ENCODE data around the gene CHRDL1.

Gene CHRDL1

DNA sequence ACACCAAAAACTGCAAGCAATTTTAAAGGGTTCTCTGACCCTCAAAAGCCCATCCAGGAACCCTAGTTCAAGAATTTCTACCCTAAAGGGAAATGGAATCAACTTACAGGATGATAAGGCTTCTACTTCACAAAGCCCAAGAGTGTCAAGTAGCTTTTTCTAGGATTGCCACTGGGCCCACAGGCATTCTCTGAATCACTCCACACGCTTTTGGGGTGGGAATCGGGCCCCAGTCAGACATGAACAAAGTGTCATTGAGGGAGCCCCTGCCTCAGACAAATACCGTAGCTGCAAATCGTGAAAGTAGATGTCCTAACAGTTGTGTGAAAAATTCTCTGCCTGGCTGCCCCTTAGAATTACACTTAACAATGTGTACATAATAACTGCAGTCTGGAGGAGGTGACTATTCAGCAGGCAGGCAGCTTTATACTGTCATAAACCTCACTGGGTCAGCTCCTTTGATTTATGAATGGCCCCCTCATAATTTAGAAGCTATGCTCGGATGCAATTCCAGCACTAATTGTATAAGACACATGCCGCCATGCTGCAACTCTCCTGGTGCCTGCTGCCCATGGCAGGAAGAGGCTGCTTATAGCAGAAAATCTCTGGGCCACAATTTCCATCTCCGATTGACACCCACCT is 36.7 kb downstream of the CHRDL1 start:
- Mint-ChIP-seq H3K27me3 (no peaks in the 10 kb centered on the region), H3K4me3 (no peak overlapping the region), H3K36me3 (ENCODE audit: low read depth) (no peaks in the 10 kb centered on the region), H3K9me3 (peaks cover 11% of the 10 kb centered on the region), H3K4me1 (ENCODE audit: low read depth) (no peaks in the 10 kb centered on the region), H3K27ac (no peak overlapping the region)
- intact Hi-C loops (cut with micrococcal nuclease): no loop called here

DNA sequence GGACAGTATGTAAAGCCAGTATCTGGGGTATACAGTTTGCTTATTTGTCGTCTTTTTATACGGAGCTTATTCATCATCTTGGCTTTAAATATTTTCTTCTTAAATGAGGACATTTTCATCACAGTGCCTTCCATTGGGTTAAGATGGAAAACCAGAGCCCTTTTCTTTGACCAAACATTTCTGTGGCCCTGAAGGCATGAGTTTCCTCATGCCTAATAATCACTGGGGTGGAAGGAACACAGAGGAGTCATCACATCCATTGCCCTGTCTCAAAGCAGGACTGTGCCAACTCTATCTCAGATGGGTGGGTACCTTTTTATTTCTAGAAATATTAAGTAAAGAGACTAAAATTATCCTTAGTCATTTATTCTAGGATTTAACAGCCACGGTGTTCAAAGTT is 40.0 kb downstream of the CHRDL1 start:
- H3K36me3 Mint-ChIP-seq (ENCODE audit: low read depth): no peaks in the 10 kb centered on the region
- H3K4me3 Mint-ChIP-seq: no peak overlapping the region
- no peak overlapping the region for H3K27ac Mint-ChIP-seq
- intact Hi-C loops (cut with micrococcal nuclease): no loop called here
- H3K27me3 Mint-ChIP-seq: no peaks in the 10 kb centered on the region
- H3K4me1 Mint-ChIP-seq (ENCODE audit: low read depth): no peaks in the 10 kb centered on the region
- peaks cover 11% of the 10 kb centered on the region for H3K9me3 Mint-ChIP-seq

DNA sequence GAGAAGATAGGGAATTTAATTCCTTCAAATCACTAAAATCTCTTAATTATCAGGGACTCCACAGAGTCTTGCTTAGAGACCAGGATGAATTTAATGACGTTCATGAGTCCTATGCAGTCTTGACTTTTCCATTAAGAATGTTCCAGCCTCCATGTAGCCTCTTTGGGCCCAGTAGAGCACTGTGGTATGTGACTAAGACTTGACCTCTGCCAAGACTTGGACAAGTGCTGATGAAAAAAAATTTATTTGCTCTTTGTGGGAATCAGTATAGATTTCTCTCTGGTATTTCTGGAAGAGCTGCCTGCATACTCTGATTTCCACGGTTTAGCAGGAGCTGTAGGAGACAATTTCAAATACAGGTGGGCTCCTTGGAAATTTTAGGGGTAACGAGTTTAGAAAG is 40.6 kb downstream of the CHRDL1 start:
- H3K9me3 Mint-ChIP-seq: peaks cover 11% of the 10 kb centered on the region
- intact Hi-C loops (cut with micrococcal nuclease): no loop called here
- H3K4me1 Mint-ChIP-seq (ENCODE audit: low read depth): no peaks in the 10 kb centered on the region
- H3K27me3 Mint-ChIP-seq: no peaks in the 10 kb centered on the region
- H3K4me3 Mint-ChIP-seq: no peak overlapping the region
- H3K36me3 Mint-ChIP-seq (ENCODE audit: low read depth): no peaks in the 10 kb centered on the region
- H3K27ac Mint-ChIP-seq: no peak overlapping the region

DNA sequence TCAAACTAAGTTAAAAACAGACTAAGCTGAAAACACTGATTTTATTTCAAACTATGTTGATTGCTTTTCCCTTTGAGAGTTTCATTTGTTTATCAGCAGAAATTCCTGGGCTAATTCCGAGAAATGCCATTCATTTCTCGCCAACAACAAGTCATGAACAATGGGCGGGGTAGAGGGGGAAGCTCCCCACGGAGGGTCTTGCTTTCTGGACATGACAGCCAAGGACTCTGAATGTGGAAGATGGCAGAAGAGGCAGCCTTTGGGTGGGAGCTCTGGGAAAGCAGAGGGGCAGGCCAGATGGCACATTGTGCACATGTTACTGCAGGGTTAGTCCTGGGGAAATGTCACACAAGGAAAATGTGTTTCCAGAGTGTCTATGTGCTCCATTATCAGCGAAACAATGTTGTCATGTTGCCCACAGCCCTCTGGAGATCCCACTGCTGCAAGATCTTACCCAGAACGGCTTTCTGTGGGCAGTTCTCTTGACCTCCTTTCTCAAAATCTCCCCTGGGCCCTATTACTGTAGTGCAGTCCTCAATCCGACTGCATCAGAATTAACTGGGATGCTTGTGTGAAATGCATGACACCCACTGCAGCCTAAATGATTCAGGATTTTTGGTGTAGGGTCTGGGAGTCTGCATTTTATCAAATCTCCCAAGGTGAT is 45.0 kb downstream of the CHRDL1 start:
- Mint-ChIP-seq H3K27ac (no peak overlapping the region), H3K4me1 (ENCODE audit: low read depth) (peaks cover 8% of the 10 kb centered on the region), H3K4me3 (no peak overlapping the region), H3K27me3 (no peaks in the 10 kb centered on the region), H3K9me3 (no peaks in the 10 kb centered on the region), H3K36me3 (ENCODE audit: low read depth) (no peaks in the 10 kb centered on the region)
- intact Hi-C loops (cut with micrococcal nuclease): no loop called here

DNA sequence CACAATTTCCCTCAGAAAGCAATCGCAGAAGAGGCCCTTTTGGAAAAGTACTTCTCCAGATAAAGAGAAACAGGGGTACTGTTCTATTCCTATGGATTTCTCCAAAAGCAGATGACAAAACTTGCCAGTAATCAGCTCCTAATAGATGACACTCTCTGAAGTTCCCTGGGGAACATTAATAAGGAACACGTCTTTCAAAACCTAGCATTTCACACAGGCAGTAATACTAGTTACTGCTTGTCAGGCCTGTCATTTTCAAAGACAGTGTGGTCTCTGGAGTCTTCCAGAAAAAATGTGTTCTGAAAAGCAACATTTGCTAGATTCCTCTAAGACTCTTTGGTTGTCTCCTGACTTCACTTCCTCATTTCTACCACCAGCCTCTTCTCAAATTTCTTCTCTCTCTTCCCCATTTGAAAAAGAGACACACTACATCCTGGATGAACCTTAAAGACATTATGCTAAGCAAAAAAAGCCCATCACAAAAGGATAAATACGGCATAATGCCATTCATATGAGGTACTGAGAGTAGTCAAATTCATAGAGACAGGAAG is 47.3 kb downstream of the CHRDL1 start:
- Mint-ChIP-seq H3K4me1 (ENCODE audit: low read depth) (peaks cover 8% of the 10 kb centered on the region), H3K27me3 (no peaks in the 10 kb centered on the region), H3K4me3 (no peak overlapping the region), H3K9me3 (no peaks in the 10 kb centered on the region), H3K36me3 (ENCODE audit: low read depth) (no peaks in the 10 kb centered on the region), H3K27ac (peak overlapping the region; percentile 25)
- intact Hi-C loops (cut with micrococcal nuclease): no loop called here

DNA sequence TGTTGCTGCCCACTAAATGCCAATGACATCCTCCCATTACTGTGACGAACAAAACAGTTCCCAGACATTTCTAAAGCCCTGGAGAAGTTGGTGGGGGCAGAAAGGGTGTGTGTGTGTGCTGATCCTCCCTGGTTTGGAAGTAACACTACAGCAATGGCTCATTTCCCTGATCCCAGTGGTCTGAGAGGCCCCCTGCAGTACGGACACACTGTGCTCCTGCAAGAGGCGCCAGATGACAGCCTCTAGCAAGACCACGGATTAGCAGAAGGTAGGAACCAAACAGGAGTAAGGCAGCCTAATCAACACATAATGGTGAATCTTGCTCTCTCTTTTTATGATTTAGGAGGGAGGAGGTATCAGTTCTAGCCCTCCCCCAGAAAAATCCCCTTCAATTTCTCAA is 49.6 kb downstream of the CHRDL1 start:
- H3K27ac Mint-ChIP-seq: no peak overlapping the region
- no peak overlapping the region for H3K4me3 Mint-ChIP-seq
- H3K4me1 Mint-ChIP-seq (ENCODE audit: low read depth): peaks cover 8% of the 10 kb centered on the region
- intact Hi-C loops (cut with micrococcal nuclease): no loop called here
- no peaks in the 10 kb centered on the region for H3K36me3 Mint-ChIP-seq (ENCODE audit: low read depth)
- H3K27me3 Mint-ChIP-seq: no peaks in the 10 kb centered on the region
- no peaks in the 10 kb centered on the region for H3K9me3 Mint-ChIP-seq

DNA sequence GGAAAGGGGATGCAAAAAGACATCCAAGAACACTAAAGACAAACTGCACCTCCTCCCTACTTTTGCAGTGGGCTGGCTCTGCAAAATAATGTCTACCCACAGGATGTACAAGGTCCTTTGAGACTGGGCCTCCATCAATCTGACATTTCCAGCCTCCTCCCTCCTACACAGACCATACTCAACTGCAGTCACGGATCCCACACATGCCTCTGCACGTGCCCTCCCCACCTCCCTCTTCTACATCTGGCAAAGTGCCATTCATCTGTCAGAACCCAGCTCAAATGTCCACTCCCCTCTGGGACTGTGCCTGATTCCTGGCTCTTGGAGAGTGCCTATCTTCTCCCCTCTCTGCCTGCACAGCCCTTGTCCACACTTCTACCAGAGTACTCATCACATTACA is 50.3 kb downstream of the CHRDL1 start:
- H3K36me3 Mint-ChIP-seq (ENCODE audit: low read depth): no peaks in the 10 kb centered on the region
- no peak overlapping the region for H3K4me3 Mint-ChIP-seq
- intact Hi-C loops (cut with micrococcal nuclease): no loop called here
- H3K27ac Mint-ChIP-seq: no peak overlapping the region
- no peaks in the 10 kb centered on the region for H3K27me3 Mint-ChIP-seq
- H3K9me3 Mint-ChIP-seq: no peaks in the 10 kb centered on the region
- H3K4me1 Mint-ChIP-seq (ENCODE audit: low read depth): peaks cover 8% of the 10 kb centered on the region

DNA sequence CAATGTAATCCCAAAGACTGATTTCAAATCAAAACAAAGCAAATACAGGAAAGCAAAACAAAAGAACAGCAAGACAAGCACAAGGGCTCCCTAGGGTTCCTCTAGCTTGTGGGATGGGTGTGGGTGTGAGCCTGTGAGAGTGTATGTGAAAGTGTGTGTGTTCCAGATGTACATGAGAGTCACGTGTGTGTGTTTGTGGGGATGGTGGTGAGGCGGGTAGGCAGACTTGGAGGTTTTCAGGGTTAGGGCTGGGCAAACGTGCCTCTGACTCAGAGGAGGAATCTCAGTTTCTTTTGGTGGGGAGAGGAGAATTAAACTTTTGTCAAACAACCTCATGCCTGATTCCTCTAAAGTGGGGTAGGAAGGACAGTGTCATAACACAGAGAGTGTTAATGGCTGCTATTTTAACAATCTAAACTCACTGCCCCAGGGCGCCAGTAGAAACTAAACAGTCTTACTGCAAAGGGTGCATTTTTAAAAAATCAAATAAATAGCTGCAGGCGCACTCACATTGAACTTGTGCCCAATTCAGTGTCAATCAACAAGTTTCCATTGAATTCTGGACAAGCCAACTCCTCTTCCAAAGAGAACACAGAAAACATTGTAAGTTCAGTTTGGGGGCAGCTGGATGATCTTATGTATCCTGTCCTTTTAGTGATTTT is 51.8 kb downstream of the CHRDL1 start:
- H3K36me3 Mint-ChIP-seq (ENCODE audit: low read depth): no peaks in the 10 kb centered on the region
- H3K9me3 Mint-ChIP-seq: no peaks in the 10 kb centered on the region
- H3K4me1 Mint-ChIP-seq (ENCODE audit: low read depth): peaks cover 6% of the 10 kb centered on the region
- intact Hi-C loops (cut with micrococcal nuclease): no loop called here
- no peak overlapping the region for H3K4me3 Mint-ChIP-seq
- H3K27me3 Mint-ChIP-seq: no peaks in the 10 kb centered on the region
- no peak overlapping the region for H3K27ac Mint-ChIP-seq

DNA sequence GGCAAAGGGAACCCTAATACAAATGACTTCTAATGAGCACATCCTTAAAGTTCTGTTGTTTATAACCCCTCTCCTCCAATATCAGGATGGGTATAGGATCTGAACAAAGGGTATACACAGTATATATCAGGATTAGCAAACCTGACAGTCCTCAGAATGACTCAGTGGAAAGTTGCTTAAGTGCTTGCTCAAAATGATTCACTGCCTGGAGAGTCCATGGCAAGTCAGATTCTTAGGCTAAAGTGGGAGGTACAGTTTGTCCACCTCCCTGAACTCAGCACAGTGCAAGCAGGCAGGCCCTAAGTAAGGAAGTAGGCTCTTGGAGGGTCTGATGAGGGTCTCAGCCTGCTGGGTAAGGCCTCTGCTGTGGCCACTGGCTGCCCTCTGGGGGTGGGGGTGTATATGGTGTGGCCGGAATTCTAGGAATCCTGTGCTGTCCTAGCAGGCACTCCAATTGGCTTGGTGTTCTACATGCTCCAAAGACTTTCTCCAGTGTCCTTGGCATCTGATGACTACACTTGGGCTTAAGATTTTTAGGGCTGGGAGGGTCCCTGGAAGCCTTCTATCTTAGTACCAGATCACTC is 54.3 kb downstream of the CHRDL1 start:
- Mint-ChIP-seq H3K4me3 (no peak overlapping the region), H3K4me1 (ENCODE audit: low read depth) (no peaks in the 10 kb centered on the region), H3K36me3 (ENCODE audit: low read depth) (no peaks in the 10 kb centered on the region), H3K27ac (no peak overlapping the region), H3K9me3 (no peaks in the 10 kb centered on the region), H3K27me3 (no peaks in the 10 kb centered on the region)
- intact Hi-C loops (cut with micrococcal nuclease): no loop called here

DNA sequence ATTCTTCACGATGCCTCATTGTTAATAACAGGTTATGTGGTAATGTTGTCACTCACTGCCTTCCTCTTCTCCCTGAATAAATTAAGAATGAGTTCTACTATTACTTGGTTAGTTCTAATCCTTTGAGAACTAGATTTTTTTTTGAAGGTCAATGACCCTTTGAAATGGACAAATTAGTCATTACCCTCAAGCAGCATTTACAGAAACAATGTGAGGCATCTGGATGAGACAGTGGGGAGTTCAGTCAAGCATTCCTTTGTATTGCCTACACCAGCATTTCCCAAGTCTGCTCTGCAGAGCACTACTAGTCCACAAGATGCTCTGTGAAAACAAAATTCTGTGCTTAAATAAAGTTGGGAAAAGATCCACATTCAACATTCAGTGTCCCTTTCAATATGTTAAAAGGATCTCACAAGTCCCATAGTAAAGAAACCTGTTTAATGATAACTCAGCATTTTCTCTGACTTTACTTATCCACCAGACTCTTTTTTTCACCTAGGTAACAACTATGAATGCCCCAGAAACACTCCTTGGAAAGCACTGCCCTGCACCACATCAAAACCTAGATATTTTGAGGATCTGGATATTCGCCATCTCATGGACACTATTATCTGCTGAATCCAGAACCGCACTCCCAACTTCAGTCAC is 60.6 kb downstream of the CHRDL1 start:
- no peak overlapping the region for H3K27ac Mint-ChIP-seq
- H3K4me1 Mint-ChIP-seq (ENCODE audit: low read depth): no peaks in the 10 kb centered on the region
- no peaks in the 10 kb centered on the region for H3K27me3 Mint-ChIP-seq
- intact Hi-C loops (cut with micrococcal nuclease): no loop called here
- no peak overlapping the region for H3K4me3 Mint-ChIP-seq
- H3K9me3 Mint-ChIP-seq: no peaks in the 10 kb centered on the region
- H3K36me3 Mint-ChIP-seq (ENCODE audit: low read depth): no peaks in the 10 kb centered on the region

DNA sequence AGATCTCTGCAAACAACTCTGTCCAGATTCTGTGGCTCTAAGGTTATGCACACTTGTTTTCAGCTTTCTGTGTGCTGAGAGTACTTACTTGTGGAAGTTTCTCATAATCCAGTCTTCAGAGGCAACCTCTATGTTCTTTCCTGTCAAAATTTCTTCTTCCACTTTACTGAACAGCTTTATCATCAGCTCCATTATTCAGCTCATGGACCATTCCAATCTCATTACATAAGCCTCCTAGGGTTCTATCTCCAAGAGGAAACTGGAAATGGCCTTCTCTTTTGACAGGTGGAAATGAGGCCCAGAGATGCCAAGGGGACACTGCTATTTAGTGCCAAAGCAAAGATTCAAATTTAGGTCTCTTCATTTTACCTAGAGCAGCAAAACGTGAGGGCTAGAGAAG is 61.3 kb downstream of the CHRDL1 start:
- H3K4me1 Mint-ChIP-seq (ENCODE audit: low read depth): no peaks in the 10 kb centered on the region
- no peaks in the 10 kb centered on the region for H3K9me3 Mint-ChIP-seq
- no peaks in the 10 kb centered on the region for H3K36me3 Mint-ChIP-seq (ENCODE audit: low read depth)
- no peak overlapping the region for H3K27ac Mint-ChIP-seq
- no peak overlapping the region for H3K4me3 Mint-ChIP-seq
- H3K27me3 Mint-ChIP-seq: no peaks in the 10 kb centered on the region
- intact Hi-C loops (cut with micrococcal nuclease): no loop called here

DNA sequence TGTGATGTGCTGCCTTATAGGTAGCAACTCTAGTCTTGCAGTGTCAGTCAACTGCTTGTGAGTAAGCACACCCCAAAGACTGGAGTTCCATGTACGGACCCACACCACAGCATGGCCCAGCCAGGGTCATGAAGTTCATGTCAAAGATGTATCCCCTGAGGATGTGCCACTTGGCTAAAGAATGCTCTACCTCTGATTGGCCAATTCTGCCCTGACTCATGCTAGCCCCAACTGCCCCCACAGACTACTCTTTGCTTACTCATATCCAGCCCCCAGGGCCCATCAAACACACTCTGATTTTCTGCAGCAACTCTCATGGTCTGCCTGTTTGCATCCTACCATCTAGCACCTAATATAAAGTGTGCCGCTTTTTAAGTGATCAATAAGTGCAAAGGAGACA is 62.5 kb downstream of the CHRDL1 start:
- no peaks in the 10 kb centered on the region for H3K9me3 Mint-ChIP-seq
- no peak overlapping the region for H3K27ac Mint-ChIP-seq
- H3K4me1 Mint-ChIP-seq (ENCODE audit: low read depth): no peaks in the 10 kb centered on the region
- no peak overlapping the region for H3K4me3 Mint-ChIP-seq
- intact Hi-C loops (cut with micrococcal nuclease): no loop called here
- H3K36me3 Mint-ChIP-seq (ENCODE audit: low read depth): no peaks in the 10 kb centered on the region
- no peaks in the 10 kb centered on the region for H3K27me3 Mint-ChIP-seq

DNA sequence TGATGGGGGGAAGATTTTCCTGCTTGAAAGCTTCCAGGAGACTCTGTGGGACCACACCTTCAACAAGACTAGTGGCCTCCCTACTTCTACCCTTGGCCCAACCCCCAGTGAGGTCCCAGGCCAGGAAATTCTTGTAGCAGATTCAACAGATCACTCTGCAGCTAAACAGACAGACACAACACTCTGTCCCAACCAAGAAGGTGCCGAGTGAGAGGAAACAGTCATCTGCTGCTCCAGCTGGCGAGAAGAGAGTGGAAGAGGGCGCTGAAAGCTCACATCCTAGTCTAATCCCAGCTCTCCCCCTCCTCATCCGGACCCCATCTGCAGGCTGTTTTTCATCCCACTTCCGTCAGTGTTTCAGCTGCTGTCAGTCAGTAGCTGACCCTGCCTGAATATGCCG is 63.4 kb downstream of the CHRDL1 start:
- intact Hi-C loops (cut with micrococcal nuclease): no loop called here
- Mint-ChIP-seq H3K4me3 (no peak overlapping the region), H3K27ac (no peak overlapping the region), H3K27me3 (no peaks in the 10 kb centered on the region), H3K4me1 (ENCODE audit: low read depth) (no peaks in the 10 kb centered on the region), H3K9me3 (no peaks in the 10 kb centered on the region), H3K36me3 (ENCODE audit: low read depth) (no peaks in the 10 kb centered on the region)

DNA sequence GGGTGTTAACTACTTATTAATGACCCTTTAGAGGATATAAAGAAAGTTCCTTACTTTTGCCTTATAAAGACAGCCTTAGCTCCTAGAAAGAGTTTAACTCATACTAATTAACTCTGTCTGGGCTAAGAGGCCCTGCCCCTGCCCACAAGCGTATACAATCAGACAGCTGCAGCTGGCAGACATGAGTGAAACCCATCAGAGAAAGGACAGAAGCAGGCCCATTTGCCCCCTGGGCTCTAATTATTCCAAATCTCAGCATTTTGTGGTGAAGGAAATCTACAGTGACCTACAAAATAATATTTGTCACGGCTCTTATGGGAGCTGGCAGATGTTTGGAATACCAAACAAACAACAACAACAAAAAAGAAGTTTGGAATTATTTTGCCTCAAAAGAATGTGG is 71.8 kb downstream of the CHRDL1 start:
- Mint-ChIP-seq H3K9me3 (no peaks in the 10 kb centered on the region), H3K27ac (no peak overlapping the region), H3K4me1 (ENCODE audit: low read depth) (no peaks in the 10 kb centered on the region), H3K36me3 (ENCODE audit: low read depth) (no peaks in the 10 kb centered on the region), H3K4me3 (no peak overlapping the region), H3K27me3 (no peaks in the 10 kb centered on the region)
- intact Hi-C loops (cut with micrococcal nuclease): no loop called here
